HEK293 (cell line): Measurements from ENCODE around the gene THEM5.

Experiments
- CTCF ChIA-PET: fragments of 350-600 bp; formaldehyde crosslinking; extraction: SDS; loops from one replicate; lab custom pipeline; 2021; ENCODE audit warnings: antibody characterized with exemption; lab: Yijun Ruan, JAX
- POLR2A ChIA-PET: fragments of 300-600 bp; formaldehyde crosslinking; extraction: SDS; loops from one replicate; lab custom pipeline; 2020; ENCODE audit warnings: antibody characterized with exemption, inconsistent platforms; lab: Yijun Ruan, JAX
- H3K27ac ChIP-seq: fragments of 200-500 bp; sonication (Bioruptor generic); 2 replicates; pipeline ENCODE4 v1.5.1; 2014; ENCODE audit warnings: low read depth, low read length, control low read depth, inconsistent platforms; ENCODE audit errors: extremely low read depth
- H3K36me3 ChIP-seq, 2 experiments: fragments of 200-500 bp in 1 of 2; sonication (Bioruptor generic) in 1 of 2; 1 replicate in 1 of 2; 2 replicates in 1 of 2; pipeline ENCODE4 v1.5.1; 2014 to 2017; ENCODE audit warnings: inconsistent platforms in 2 of 2, low read length in 2 of 2; ENCODE audit not compliant: control insufficient read depth in 2 of 2, insufficient read depth in 1 of 2
- H3K4me1 ChIP-seq: fragments of 200-500 bp; sonication (Bioruptor generic); 2 replicates; pipeline ENCODE4 v1.5.1; 2014; ENCODE audit warnings: mild to moderate bottlenecking, low read length, inconsistent platforms; ENCODE audit not compliant: control insufficient read depth, insufficient read depth
- H3K4me3 ChIP-seq: 2 replicates; pipeline ENCODE4 v1.5.1; 2011; ENCODE audit warnings: low read depth, mild to moderate bottlenecking, control low read depth, low read length, moderate library complexity
- H3K9me3 ChIP-seq: fragments of 200-500 bp; sonication (Bioruptor generic); 2 replicates; pipeline ENCODE4 v1.5.1; 2014; ENCODE audit warnings: low read depth, low read length, inconsistent platforms; ENCODE audit not compliant: control insufficient read depth, insufficient read depth
- HOXC10 ChIP-seq: sonication (generic); formaldehyde crosslinking; IDR thresholded peaks from 2 replicates; pipeline ENCODE4 v1.8.1; 2023; ENCODE audit warnings: mild to moderate bottlenecking, missing genetic modification reagents
- KLF7 ChIP-seq: fragments of 450-650 bp; formaldehyde crosslinking; IDR thresholded peaks from 2 replicates; pipeline ENCODE4 v1.5.1; 2016; ENCODE audit warnings: missing biosample characterization, missing genetic modification characterization, borderline replicate concordance
- TCF7L2 ChIP-seq: IDR thresholded peaks from 2 replicates; pipeline ENCODE4 v1.6.1; 2011; ENCODE audit warnings: low read depth, mild to moderate bottlenecking, inconsistent platforms, low read length, moderate library complexity, borderline replicate concordance
- YY1 ChIP-seq: fragments of 450-650 bp; formaldehyde crosslinking; IDR thresholded peaks from 2 replicates; pipeline ENCODE4 v1.5.1; 2018; ENCODE audit warnings: missing biosample characterization, missing genetic modification characterization
- ZBTB17 ChIP-seq: fragments of 450-650 bp; formaldehyde crosslinking; IDR thresholded peaks from 2 replicates; pipeline ENCODE4 v1.5.1; 2016; ENCODE audit warnings: missing biosample characterization, missing genetic modification characterization
- ZBTB48 ChIP-seq: fragments of 450-650 bp; formaldehyde crosslinking; IDR thresholded peaks from 2 replicates; pipeline ENCODE4 v1.5.1; 2016; ENCODE audit warnings: missing biosample characterization, missing genetic modification characterization
- ZBTB49 ChIP-seq: fragments of 450-650 bp; formaldehyde crosslinking; IDR thresholded peaks from 2 replicates; pipeline ENCODE4 v1.5.1; 2016; ENCODE audit warnings: missing biosample characterization, missing genetic modification characterization, low read depth
- ZBTB7A ChIP-seq: fragments of 450-650 bp; formaldehyde crosslinking; IDR thresholded peaks from 2 replicates; pipeline ENCODE4 v1.5.1; 2016; ENCODE audit warnings: low read depth, missing biosample characterization, missing genetic modification characterization
- ZFP37 ChIP-seq: fragments of 450-650 bp; formaldehyde crosslinking; IDR thresholded peaks from 2 replicates; pipeline ENCODE4 v1.5.1; 2016; ENCODE audit warnings: missing biosample characterization, missing genetic modification characterization
- ZNF112 ChIP-seq: fragments of 450-650 bp; formaldehyde crosslinking; IDR thresholded peaks from 2 replicates; pipeline ENCODE4 v1.5.0; 2017; ENCODE audit warnings: missing biosample characterization, missing genetic modification characterization
- ZNF121 ChIP-seq: fragments of 450-650 bp; formaldehyde crosslinking; IDR thresholded peaks from 2 replicates; pipeline ENCODE4 v1.5.1; 2016; ENCODE audit warnings: missing biosample characterization, missing genetic modification characterization
- ZNF146 ChIP-seq: fragments of 450-650 bp; formaldehyde crosslinking; IDR thresholded peaks from 2 replicates; pipeline ENCODE4 v1.5.1; 2016; ENCODE audit warnings: missing biosample characterization, missing genetic modification characterization
- ZNF155 ChIP-seq: fragments of 450-650 bp; formaldehyde crosslinking; IDR thresholded peaks from 2 replicates; pipeline ENCODE4 v1.5.1; 2016; ENCODE audit warnings: missing biosample characterization, missing genetic modification characterization
- ZNF221 ChIP-seq: fragments of 450-650 bp; formaldehyde crosslinking; IDR thresholded peaks from 2 replicates; pipeline ENCODE4 v1.5.1; 2017; ENCODE audit warnings: missing biosample characterization, missing genetic modification characterization, borderline replicate concordance
- ZNF302 ChIP-seq: fragments of 450-650 bp; formaldehyde crosslinking; IDR thresholded peaks from 2 replicates; pipeline ENCODE4 v1.5.1; 2016; ENCODE audit warnings: missing biosample characterization, missing genetic modification characterization, low read depth
- ZNF335 ChIP-seq: fragments of 450-650 bp; formaldehyde crosslinking; conservative IDR thresholded peaks from 2 replicates; pipeline ENCODE4 v1.5.1; 2016; ENCODE audit warnings: missing biosample characterization, missing genetic modification characterization
- ZNF366 ChIP-seq: fragments of 450-650 bp; formaldehyde crosslinking; conservative IDR thresholded peaks from 2 replicates; pipeline ENCODE4 v1.5.1; 2016; ENCODE audit warnings: missing biosample characterization, missing genetic modification characterization
- ZNF423 ChIP-seq: fragments of 450-650 bp; formaldehyde crosslinking; IDR thresholded peaks from 2 replicates; pipeline ENCODE4 v1.5.1; 2016; ENCODE audit warnings: missing biosample characterization, missing genetic modification characterization
- ZNF426 ChIP-seq: fragments of 450-650 bp; formaldehyde crosslinking; IDR thresholded peaks from 2 replicates; pipeline ENCODE4 v1.5.1; 2017; ENCODE audit warnings: missing biosample characterization, missing genetic modification characterization, mild to moderate bottlenecking, inconsistent platforms, moderate library complexity
- ZNF433 ChIP-seq: fragments of 450-650 bp; formaldehyde crosslinking; IDR thresholded peaks from 2 replicates; pipeline ENCODE4 v1.5.1; 2016; ENCODE audit warnings: missing biosample characterization, missing genetic modification characterization, low read depth
- ZNF473 ChIP-seq: fragments of 450-650 bp; formaldehyde crosslinking; IDR thresholded peaks from 2 replicates; pipeline ENCODE4 v1.5.1; 2017; ENCODE audit warnings: missing biosample characterization, missing genetic modification characterization
- ZNF510 ChIP-seq: fragments of 450-650 bp; formaldehyde crosslinking; IDR thresholded peaks from 2 replicates; pipeline ENCODE4 v1.5.1; 2018; ENCODE audit warnings: mild to moderate bottlenecking, missing genetic modification characterization, missing biosample characterization; ENCODE audit not compliant: insufficient replicate concordance
- ZNF521 ChIP-seq: fragments of 450-650 bp; formaldehyde crosslinking; IDR thresholded peaks from 2 replicates; pipeline ENCODE4 v1.5.1; 2017; ENCODE audit warnings: missing biosample characterization, mild to moderate bottlenecking, missing genetic modification characterization
- ZNF529 ChIP-seq: fragments of 450-650 bp; formaldehyde crosslinking; IDR thresholded peaks from 2 replicates; pipeline ENCODE4 v1.5.1; 2017; ENCODE audit warnings: missing genetic modification characterization, missing biosample characterization; ENCODE audit not compliant: insufficient replicate concordance
- ZNF561 ChIP-seq: fragments of 450-650 bp; IDR thresholded peaks from 2 replicates; pipeline ENCODE4 v1.5.1; 2018; ENCODE audit warnings: missing biosample characterization, missing genetic modification characterization, borderline replicate concordance
- ZNF610 ChIP-seq: fragments of 450-650 bp; formaldehyde crosslinking; IDR thresholded peaks from 2 replicates; pipeline ENCODE4 v1.5.1; 2016; ENCODE audit warnings: missing biosample characterization, missing genetic modification characterization, borderline replicate concordance
- ZNF692 ChIP-seq: fragments of 450-650 bp; formaldehyde crosslinking; IDR thresholded peaks from 2 replicates; pipeline ENCODE4 v1.5.1; 2016; ENCODE audit warnings: missing biosample characterization, missing genetic modification characterization
- ZNF747 ChIP-seq: fragments of 450-650 bp; formaldehyde crosslinking; IDR thresholded peaks from 2 replicates; pipeline ENCODE4 v1.5.1; 2016; ENCODE audit warnings: missing biosample characterization, missing genetic modification characterization
- ZNF792 ChIP-seq: fragments of 450-650 bp; formaldehyde crosslinking; IDR thresholded peaks from 2 replicates; pipeline ENCODE4 v1.5.1; 2016; ENCODE audit warnings: missing biosample characterization, missing genetic modification characterization
- ZSCAN4 ChIP-seq: fragments of 450-650 bp; formaldehyde crosslinking; IDR thresholded peaks from 2 replicates; pipeline ENCODE4 v1.5.1; 2017; ENCODE audit warnings: missing biosample characterization, missing genetic modification characterization

Gene THEM5

GRCh38 chr1:151814971-151815545 is 38.5 kb downstream of the THEM5 start:
- POLR2A ChIA-PET = no interaction called here
- no peak for TF ChIP-seq ZBTB17 (tag by site-specific recombination)
- TF ChIP-seq ZBTB7A = no peak
- no peak for TF ChIP-seq ZNF529 (tag by site-specific recombination)
- no peak for TF ChIP-seq ZNF146 (tag by site-specific recombination)
- no peak for TF ChIP-seq ZBTB48 (tag by site-specific recombination)
- TF ChIP-seq ZNF112 (tag by site-specific recombination) = no peak
- TF ChIP-seq HOXC10 (CRISPR knock-in tag) = no peak
- TF ChIP-seq ZNF473 (tag by site-specific recombination) = no peak
- TF ChIP-seq ZNF692 (tag by site-specific recombination) = no peak
- no peak for TF ChIP-seq ZNF221
- no peak for TF ChIP-seq YY1 (tag by site-specific recombination)
- no peak for TF ChIP-seq ZNF792
- no peak for TF ChIP-seq ZNF561 (tag by site-specific recombination)
- TF ChIP-seq ZNF155 (tag by site-specific recombination) = no peak
- TF ChIP-seq ZSCAN4 = no peak
- no peak for TF ChIP-seq TCF7L2
- no peak for TF ChIP-seq ZNF510
- TF ChIP-seq, all 188 proteins: peak for 0
- CTCF ChIA-PET = interaction anchor here (0.5 to 0.8 kb wide), 2 partner anchors 13 to 1195 kb away, joined by 3 read pairs; no protein-coding TSS in a partner anchor
- H3K4me3 ChIP-seq = no peak overlapping the region
- no peaks in the 10 kb centered on the region for H3K9me3 ChIP-seq
- no peak overlapping the region for H3K27ac ChIP-seq
- no peaks in the 10 kb centered on the region for H3K36me3 ChIP-seq
- no peaks in the 10 kb centered on the region for H3K4me1 ChIP-seq

- TF ChIP-seq ZNF423 = no peak
- TF ChIP-seq KLF7 (tag by site-specific recombination) = no peak
- no peak for TF ChIP-seq TCF7L2
- TF ChIP-seq ZNF155 (tag by site-specific recombination) = no peak
- TF ChIP-seq ZNF747 (tag by site-specific recombination) = no peak
- no peak for TF ChIP-seq ZNF366
- TF ChIP-seq ZNF335 (tag by site-specific recombination) = no peak
- TF ChIP-seq ZNF510 = no peak
- no peak for TF ChIP-seq ZNF433 (tag by site-specific recombination)
- no peak for TF ChIP-seq ZNF121
- no peak for TF ChIP-seq ZNF426 (tag by site-specific recombination)
- TF ChIP-seq ZFP37 (tag by site-specific recombination) = no peak
- TF ChIP-seq ZNF610 = no peak
- TF ChIP-seq ZBTB49 (tag by site-specific recombination) = no peak
- no peak for TF ChIP-seq ZNF302
- no peak for TF ChIP-seq ZNF521
- ChIA-PET POLR2A (no interaction called here), CTCF (interaction anchor here (0.6 kb wide), 1 partner anchor 80 kb away, joined by 6 read pairs; no protein-coding TSS in a partner anchor)
- H3K4me3 ChIP-seq = no peak overlapping the region
- H3K36me3 ChIP-seq = no peaks in the 10 kb centered on the region
- H3K27ac ChIP-seq = no peak overlapping the region
- no peaks in the 10 kb centered on the region for H3K9me3 ChIP-seq
- H3K4me1 ChIP-seq = no peaks in the 10 kb centered on the region
Measured at GRCh38 chr1:151814426-151814825, 39.1 kb downstream of the THEM5 start.
